Measurements from ENCODE around the gene MIR17HG. TPM values are rescaled to one million over a fixed set of nuclear protein-coding genes. Genes with fewer than 3 reads are reported as not detected.

Gene MIR17HG
- total RNA-seq, 1 donor from 2014 or later = 27.0 TPM

- no peaks in the 10 kb centered on the region for H3K9me3 Mint-ChIP-seq
- intact Hi-C loops (cut with micrococcal nuclease) = no loop called here
- no peak for DNase-seq
- H3K27me3 Mint-ChIP-seq = peaks cover 4% of the 10 kb centered on the region
- no peaks in the 10 kb centered on the region for H3K4me1 Mint-ChIP-seq
- no peaks in the 10 kb centered on the region for H3K36me3 Mint-ChIP-seq (ENCODE audit: low read depth)
- H3K27ac Mint-ChIP-seq = no peak overlapping the region
- POLR2A ChIA-PET = no interaction called here
- CTCF ChIA-PET = no interaction called here
- no peak overlapping the region for H3K4me3 Mint-ChIP-seq
- TF ChIP-seq CTCF (IDR thresholded peaks at IDR 0.05) = no peak
- ATAC-seq (ENCODE audit: low read depth) = no peak
Observed at GRCh38 chr13:91323349-91323748, 24.1 kb upstream of the MIR17HG start.

- peaks cover 2% of the 10 kb centered on the region for H3K27me3 Mint-ChIP-seq
- no peak overlapping the region for H3K27ac Mint-ChIP-seq
- H3K36me3 Mint-ChIP-seq (ENCODE audit: low read depth) = no peaks in the 10 kb centered on the region
- ChIA-PET POLR2A (no interaction called here), CTCF (no interaction called here)
- ATAC-seq (ENCODE audit: low read depth) (no peak), DNase-seq (no peak)
- intact Hi-C loops (cut with micrococcal nuclease) = no loop called here
- H3K4me3 Mint-ChIP-seq = no peak overlapping the region
- no peaks in the 10 kb centered on the region for H3K9me3 Mint-ChIP-seq
- no peak for TF ChIP-seq CTCF (IDR thresholded peaks at IDR 0.05)
- H3K4me1 Mint-ChIP-seq = peaks cover 5% of the 10 kb centered on the region
Observed at GRCh38 chr13:91326146-91326545, 21.3 kb upstream of the MIR17HG start.

DNA sequence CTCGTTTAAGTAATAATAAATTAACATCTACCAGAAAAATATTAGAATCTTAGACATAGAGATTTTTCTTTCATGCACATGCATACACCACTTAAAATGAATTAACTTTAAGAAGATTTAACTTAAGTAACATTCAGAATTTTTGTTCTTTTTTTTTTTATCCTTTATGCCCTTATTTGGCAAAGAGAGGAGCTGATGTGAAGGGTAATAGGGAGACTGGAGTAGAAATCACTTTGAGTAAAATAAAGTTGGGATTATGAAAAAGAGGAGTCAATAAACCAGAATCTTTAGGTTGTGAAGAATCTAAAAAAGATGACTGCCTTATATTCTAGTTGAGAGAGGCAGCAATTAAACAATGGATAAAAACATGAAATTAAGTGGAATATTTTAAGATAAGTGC, 18.8 kb upstream of the MIR17HG start:
- no peak for TF ChIP-seq CTCF (IDR thresholded peaks at IDR 0.05)
- H3K4me1 Mint-ChIP-seq = peaks cover 10% of the 10 kb centered on the region
- DNase-seq = no peak
- CTCF ChIA-PET = no interaction called here
- H3K4me3 Mint-ChIP-seq = no peak overlapping the region
- intact Hi-C loops (cut with micrococcal nuclease) = no loop called here
- H3K9me3 Mint-ChIP-seq = no peaks in the 10 kb centered on the region
- no peaks in the 10 kb centered on the region for H3K27me3 Mint-ChIP-seq
- H3K36me3 Mint-ChIP-seq (ENCODE audit: low read depth) = no peaks in the 10 kb centered on the region
- H3K27ac Mint-ChIP-seq = no peak overlapping the region
- no peak for ATAC-seq (ENCODE audit: low read depth)
- POLR2A ChIA-PET = no interaction called here

- no peak for TF ChIP-seq CTCF (IDR thresholded peaks at IDR 0.05)
- ChIA-PET POLR2A (no interaction called here), CTCF (no interaction called here)
- Mint-ChIP-seq H3K4me1 (peaks cover 10% of the 10 kb centered on the region), H3K27me3 (no peaks in the 10 kb centered on the region), H3K27ac (no peak overlapping the region), H3K36me3 (ENCODE audit: low read depth) (no peaks in the 10 kb centered on the region), H3K9me3 (no peaks in the 10 kb centered on the region), H3K4me3 (no peak overlapping the region)
- DNase-seq (no peak), ATAC-seq (ENCODE audit: low read depth) (no peak)
- intact Hi-C loops (cut with micrococcal nuclease) = loop anchor here (2.0 kb wide), 1 partner anchor 17 kb away; the partner anchor contains the start of gene MIR17HG
Observed at GRCh38 chr13:91329733-91330132, 17.8 kb upstream of the MIR17HG start.

- ATAC-seq (ENCODE audit: low read depth) (no peak), DNase-seq (no peak)
- Mint-ChIP-seq H3K9me3 (no peaks in the 10 kb centered on the region), H3K36me3 (ENCODE audit: low read depth) (no peaks in the 10 kb centered on the region), H3K4me3 (no peak overlapping the region), H3K4me1 (peaks cover 10% of the 10 kb centered on the region), H3K27me3 (no peaks in the 10 kb centered on the region), H3K27ac (no peak overlapping the region)
- intact Hi-C loops (cut with micrococcal nuclease) = loop anchor here (2.0 kb wide), 1 partner anchor 16 kb away; the partner anchor contains the start of gene MIR17HG
- ChIA-PET POLR2A (interaction anchor here (1.0 kb wide), 1 partner anchor 16 kb away, joined by 5 read pairs; the partner anchor contains the start of gene MIR17HG), CTCF (no interaction called here)
- TF ChIP-seq CTCF (IDR thresholded peaks at IDR 0.05) = no peak
Observed at GRCh38 chr13:91331047-91331915, 16.2 kb upstream of the MIR17HG start.
